GM12875 (cell line): ENCODE results near the gene SMAGP.

Experiments used
- H3K4me3 ChIP-seq: one replicate; pipeline ENCODE4 v1.5.1; 2011; ENCODE audit warnings: low read depth, low read length, control low read depth
- CTCF ChIP-seq: IDR thresholded peaks from 2 replicates; pipeline ENCODE4 v1.5.1; 2011; ENCODE audit warnings: low read depth, mild to moderate bottlenecking, control low read depth, inconsistent platforms, low read length, moderate library complexity, borderline replicate concordance; ENCODE audit not compliant: insufficient read depth

Gene SMAGP

GRCh38 chr12:51199366-51199945 lies 70.8 kb downstream of the SMAGP start:
- H3K4me3 ChIP-seq = no peak overlapping the region
- TF ChIP-seq CTCF = no peak

- H3K4me3 ChIP-seq = no peak overlapping the region
- no peak for TF ChIP-seq CTCF
Observed at GRCh38 chr12:51198568-51199365, 71.4 kb downstream of the SMAGP start.

- no peak for TF ChIP-seq CTCF
- H3K4me3 ChIP-seq = no peak overlapping the region
Observed at GRCh38 chr12:51197736-51198567, 72.3 kb downstream of the SMAGP start.

GRCh38 chr12:51196547-51196946 lies 73.7 kb downstream of the SMAGP start:
- no peak for TF ChIP-seq CTCF

GRCh38 chr12:51195841-51196240 lies 74.4 kb downstream of the SMAGP start:
- H3K4me3 ChIP-seq = no peak overlapping the region
- no peak for TF ChIP-seq CTCF

More at GRCh38 chr12:51196547-51196946, 73.7 kb downstream of the SMAGP start:
- H3K4me3 ChIP-seq = no peak overlapping the region
